GM12878 (cell line): Measurements from ENCODE around the gene ETV6. TPM values are rescaled to one million over a fixed set of nuclear protein-coding genes. Genes with fewer than 3 reads are reported as not detected.

Experiments
- CHD1 ChIP-seq: IDR thresholded peaks from 2 replicates; pipeline ENCODE4 v1.6.1; 2012; ENCODE audit warnings: low read depth, low read length, improper control_type of control experiment
- HCFC1 ChIP-seq: fragments of 150-350 bp; IDR thresholded peaks from 2 replicates; pipeline ENCODE4 v1.6.1; 2014; ENCODE audit warnings: low read length
- MTA2 ChIP-seq: fragments of 450-650 bp; IDR thresholded peaks from 2 replicates; pipeline ENCODE4 v1.6.1; 2016; ENCODE audit warnings: low read depth, mild to moderate bottlenecking, moderate library complexity
- POU2F2 ChIP-seq: IDR thresholded peaks from 3 replicates; pipeline ENCODE4 v1.6.1; 2011; ENCODE audit warnings: low read depth, mild to moderate bottlenecking, low read length, borderline replicate concordance
- ZBED1 ChIP-seq: IDR thresholded peaks from 2 replicates; pipeline ENCODE4 v1.6.1; 2016; ENCODE audit warnings: borderline replicate concordance
- polyA plus RNA-seq, 11 experiments: library from polyadenylated mRNA; depleted of rRNA in 4 of 11; unstranded in 6 of 11; stranded (reverse) in 5 of 11; fragments of >200 nt; fragmentation: Nextera tagmentation in 4 of 11; fragmentation: Illumina TruSeq in 1 of 11; extraction: Ambion mirVana in 4 of 11; extraction: Trizol in 1 of 11; gene quantifications; 1 replicate in 1 of 11; 2 replicates in 10 of 11; pipeline versions ENCODE4 v1.2.1 to v1.2.3, GENCODE V29; 2011 to 2016; ENCODE audit warnings: inconsistent platforms in 2 of 11, missing spikeins in 2 of 11, low read depth in 1 of 11
- total RNA-seq, 4 experiments: library from RNA; depleted of rRNA in 3 of 4; stranded (reverse); fragments of >200 nt in 3 of 4; fragmentation: Illumina TruSeq in 1 of 4; extraction: Trizol in 1 of 4; gene quantifications; 2 replicates each; pipeline versions ENCODE4 v1.2.1 to v1.2.3, GENCODE V29; 2013 to 2021
- TF ChIP-seq, protein P1 (sequence below): fragments of 450-650 bp; IDR thresholded peaks from 2 replicates; pipeline ENCODE4 v1.6.1; 2016; ENCODE audit warnings: mild to moderate bottlenecking, moderate library complexity, borderline replicate concordance
- TF ChIP-seq, protein P2 (sequence below): IDR thresholded peaks from 2 replicates; pipeline ENCODE4 v1.6.1; 2012; ENCODE audit warnings: low read length, inconsistent platforms

Gene ETV6
- total and polyA plus RNA-seq, 10 of the 15 experiments (the other 5 are each of a cell fraction or from before 2014, with no cell fraction given), result 6.6 to 74.8 (median 24.6) TPM

DNA sequence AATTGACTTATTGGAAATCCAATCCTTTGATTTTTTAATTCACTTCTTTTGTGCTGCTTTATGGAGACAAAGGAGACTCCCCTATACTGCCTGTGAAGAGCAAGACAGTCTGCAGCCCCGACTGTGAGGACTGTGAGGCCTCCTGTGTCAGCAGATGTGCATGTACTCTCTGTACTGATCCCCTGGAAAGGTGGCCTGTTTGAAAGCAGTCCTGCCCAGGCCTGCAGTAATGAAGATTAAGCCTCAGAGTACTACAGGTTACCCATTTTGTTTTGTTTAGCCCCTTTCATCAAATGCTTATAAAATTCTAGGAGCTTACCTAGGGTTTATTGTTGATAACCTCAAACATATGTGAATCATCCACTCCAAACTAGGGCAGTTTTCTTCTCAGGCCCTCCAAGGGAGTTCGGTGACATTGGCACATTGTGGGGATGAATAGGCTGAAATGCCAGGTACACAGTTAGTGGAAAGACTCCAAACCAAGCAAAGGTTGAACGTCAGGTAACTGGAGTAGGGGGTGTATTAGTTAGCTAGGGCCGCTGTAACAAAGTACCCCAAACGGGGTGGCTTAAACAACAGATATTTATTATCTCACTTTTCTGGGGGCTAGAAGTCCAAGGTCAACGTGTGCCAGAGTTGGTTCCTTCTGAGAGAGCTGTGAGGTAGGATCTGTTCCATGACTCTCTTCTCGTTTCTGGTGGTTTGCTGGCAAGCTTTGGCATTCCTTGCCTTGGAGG is 212.6 kb downstream of the ETV6 start (continued):
- TF ChIP-seq, protein P1, sequence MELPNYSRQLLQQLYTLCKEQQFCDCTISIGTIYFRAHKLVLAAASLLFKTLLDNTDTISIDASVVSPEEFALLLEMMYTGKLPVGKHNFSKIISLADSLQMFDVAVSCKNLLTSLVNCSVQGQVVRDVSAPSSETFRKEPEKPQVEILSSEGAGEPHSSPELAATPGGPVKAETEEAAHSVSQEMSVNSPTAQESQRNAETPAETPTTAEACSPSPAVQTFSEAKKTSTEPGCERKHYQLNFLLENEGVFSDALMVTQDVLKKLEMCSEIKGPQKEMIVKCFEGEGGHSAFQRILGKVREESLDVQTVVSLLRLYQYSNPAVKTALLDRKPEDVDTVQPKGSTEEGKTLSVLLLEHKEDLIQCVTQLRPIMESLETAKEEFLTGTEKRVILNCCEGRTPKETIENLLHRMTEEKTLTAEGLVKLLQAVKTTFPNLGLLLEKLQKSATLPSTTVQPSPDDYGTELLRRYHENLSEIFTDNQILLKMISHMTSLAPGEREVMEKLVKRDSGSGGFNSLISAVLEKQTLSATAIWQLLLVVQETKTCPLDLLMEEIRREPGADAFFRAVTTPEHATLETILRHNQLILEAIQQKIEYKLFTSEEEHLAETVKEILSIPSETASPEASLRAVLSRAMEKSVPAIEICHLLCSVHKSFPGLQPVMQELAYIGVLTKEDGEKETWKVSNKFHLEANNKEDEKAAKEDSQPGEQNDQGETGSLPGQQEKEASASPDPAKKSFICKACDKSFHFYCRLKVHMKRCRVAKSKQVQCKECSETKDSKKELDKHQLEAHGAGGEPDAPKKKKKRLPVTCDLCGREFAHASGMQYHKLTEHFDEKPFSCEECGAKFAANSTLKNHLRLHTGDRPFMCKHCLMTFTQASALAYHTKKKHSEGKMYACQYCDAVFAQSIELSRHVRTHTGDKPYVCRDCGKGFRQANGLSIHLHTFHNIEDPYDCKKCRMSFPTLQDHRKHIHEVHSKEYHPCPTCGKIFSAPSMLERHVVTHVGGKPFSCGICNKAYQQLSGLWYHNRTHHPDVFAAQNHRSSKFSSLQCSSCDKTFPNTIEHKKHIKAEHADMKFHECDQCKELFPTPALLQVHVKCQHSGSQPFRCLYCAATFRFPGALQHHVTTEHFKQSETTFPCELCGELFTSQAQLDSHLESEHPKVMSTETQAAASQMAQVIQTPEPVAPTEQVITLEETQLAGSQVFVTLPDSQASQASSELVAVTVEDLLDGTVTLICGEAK, result no peak
- no peak for TF ChIP-seq HCFC1
- no peak for TF ChIP-seq CHD1
- TF ChIP-seq POU2F2, result no peak
- TF ChIP-seq, protein P2, sequence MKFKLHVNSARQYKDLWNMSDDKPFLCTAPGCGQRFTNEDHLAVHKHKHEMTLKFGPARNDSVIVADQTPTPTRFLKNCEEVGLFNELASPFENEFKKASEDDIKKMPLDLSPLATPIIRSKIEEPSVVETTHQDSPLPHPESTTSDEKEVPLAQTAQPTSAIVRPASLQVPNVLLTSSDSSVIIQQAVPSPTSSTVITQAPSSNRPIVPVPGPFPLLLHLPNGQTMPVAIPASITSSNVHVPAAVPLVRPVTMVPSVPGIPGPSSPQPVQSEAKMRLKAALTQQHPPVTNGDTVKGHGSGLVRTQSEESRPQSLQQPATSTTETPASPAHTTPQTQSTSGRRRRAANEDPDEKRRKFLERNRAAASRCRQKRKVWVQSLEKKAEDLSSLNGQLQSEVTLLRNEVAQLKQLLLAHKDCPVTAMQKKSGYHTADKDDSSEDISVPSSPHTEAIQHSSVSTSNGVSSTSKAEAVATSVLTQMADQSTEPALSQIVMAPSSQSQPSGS, result no peak
- no peak for TF ChIP-seq MTA2
- TF ChIP-seq ZBED1, result no peak
